WERI-Rb-1 (cell line): ENCODE results near the gene ANKRD44.

Experiments
- DNase-seq: peaks from one replicate; pipeline ENCODE4 v3.0.0-alpha.2; 2020
- H3K27ac ChIP-seq: fragments of 250-450 bp; sonication (Bioruptor Pico); 2 replicates; pipeline ENCODE4 v1.5.1; 2020; ENCODE audit warnings: mild to moderate bottlenecking, moderate library complexity
- H3K27me3 ChIP-seq: fragments of 250-450 bp; sonication (Bioruptor Pico); 2 replicates; pipeline ENCODE4 v1.5.1; 2021; ENCODE audit warnings: mild to moderate bottlenecking, low read depth, moderate library complexity; ENCODE audit not compliant: insufficient read depth, severe bottlenecking
- H3K36me3 ChIP-seq: fragments of 250-450 bp; sonication (Bioruptor Pico); 2 replicates; pipeline ENCODE4 v1.5.1; 2020; ENCODE audit warnings: mild to moderate bottlenecking, moderate library complexity
- H3K4me3 ChIP-seq: 2 replicates; pipeline ENCODE4 v1.5.1; 2011; ENCODE audit warnings: low read depth, mild to moderate bottlenecking, control low read depth, low read length
- H3K9me3 ChIP-seq: fragments of 250-450 bp; sonication (Bioruptor Pico); 2 replicates; pipeline ENCODE4 v1.5.1; 2021; ENCODE audit warnings: mild to moderate bottlenecking, moderate library complexity; ENCODE audit not compliant: severe bottlenecking
- CTCF ChIP-seq: IDR thresholded peaks from 2 replicates; pipeline ENCODE4 v1.5.1; 2011; ENCODE audit warnings: low read depth, mild to moderate bottlenecking, control low read depth, inconsistent platforms, low read length

The ANKRD44 gene

GRCh38 chr2:196971574-196972279 is 338.9 kb downstream of the ANKRD44 start:
- DNase-seq: no peak
- no peak for TF ChIP-seq CTCF
- Histone ChIP-seq H3K4me3 (no peak overlapping the region), H3K9me3 (no peaks in the 10 kb centered on the region), H3K27ac (no peak overlapping the region), H3K27me3 (no peaks in the 10 kb centered on the region), H3K36me3 (no peaks in the 10 kb centered on the region)

- H3K9me3 ChIP-seq: no peaks in the 10 kb centered on the region
- no peak overlapping the region for H3K4me3 ChIP-seq
- H3K27me3 ChIP-seq: no peaks in the 10 kb centered on the region
- H3K36me3 ChIP-seq: no peaks in the 10 kb centered on the region
- no peak overlapping the region for H3K27ac ChIP-seq
- no peak for TF ChIP-seq CTCF
- DNase-seq: no peak
Observed at GRCh38 chr2:196970099-196970498, 340.5 kb downstream of the ANKRD44 start.

DNA sequence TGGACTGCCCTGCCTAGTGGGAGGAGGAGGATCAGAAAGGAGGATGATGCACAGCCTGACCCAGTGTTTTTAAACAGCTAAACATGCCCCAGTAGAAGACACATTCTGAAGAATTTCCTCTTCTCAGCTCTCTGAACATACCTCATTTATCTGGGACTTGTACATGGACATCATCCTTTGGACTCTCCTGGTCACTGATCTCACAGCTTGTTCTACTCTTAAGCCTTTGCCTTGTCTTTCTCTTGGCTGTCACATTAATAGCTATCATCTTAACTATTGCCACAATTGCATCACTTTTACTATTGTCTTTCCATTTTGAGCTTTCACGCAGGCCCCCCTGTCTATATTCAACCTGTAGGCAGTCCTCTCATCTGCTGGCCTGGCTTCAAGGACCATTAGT is 342.1 kb downstream of the ANKRD44 start:
- H3K4me3 ChIP-seq: no peak overlapping the region
- no peaks in the 10 kb centered on the region for H3K36me3 ChIP-seq
- TF ChIP-seq CTCF: no peak
- H3K27me3 ChIP-seq: no peaks in the 10 kb centered on the region
- no peak overlapping the region for H3K27ac ChIP-seq
- H3K9me3 ChIP-seq: no peaks in the 10 kb centered on the region
- no peak for DNase-seq

- no peaks in the 10 kb centered on the region for H3K9me3 ChIP-seq
- H3K36me3 ChIP-seq: no peaks in the 10 kb centered on the region
- no peak for DNase-seq
- H3K27ac ChIP-seq: no peak overlapping the region
- H3K4me3 ChIP-seq: no peak overlapping the region
- TF ChIP-seq CTCF: no peak
- no peaks in the 10 kb centered on the region for H3K27me3 ChIP-seq
Observed at GRCh38 chr2:196967775-196968174, 342.8 kb downstream of the ANKRD44 start.

DNA sequence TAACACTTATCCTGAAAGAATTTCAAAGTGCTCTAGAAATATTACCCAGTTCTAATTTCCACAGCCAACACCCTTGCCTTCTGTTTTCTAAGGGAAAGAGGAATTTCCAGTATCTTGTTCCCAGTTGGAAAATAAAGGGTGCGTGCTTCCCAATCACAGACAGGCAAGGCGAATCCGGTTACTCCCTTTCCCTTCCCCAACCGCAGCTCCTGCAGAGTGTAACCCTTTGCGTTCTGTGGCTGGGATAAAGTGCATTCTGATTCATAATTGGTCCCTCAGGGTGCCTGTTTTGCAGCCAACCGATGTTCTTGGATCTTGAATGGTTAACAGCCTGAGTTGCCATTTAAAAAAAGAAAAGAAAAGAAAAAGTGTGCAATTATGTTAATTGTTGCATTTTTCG is 343.5 kb downstream of the ANKRD44 start:
- H3K4me3 ChIP-seq: no peak overlapping the region
- no peak for DNase-seq

More for the DNA sequence above, 343.5 kb downstream of the ANKRD44 start:
- Histone ChIP-seq H3K27ac (no peak overlapping the region), H3K27me3 (no peaks in the 10 kb centered on the region), H3K9me3 (no peaks in the 10 kb centered on the region), H3K36me3 (no peaks in the 10 kb centered on the region)
- TF ChIP-seq CTCF: no peak
